ENCODE results near the gene LSM2. TPM values are rescaled to one million over a fixed set of nuclear protein-coding genes. Genes with fewer than 3 reads are reported as not detected.
A peak's percentile ranks its signal among the peaks of the same experiment; 100 is the strongest.

The LSM2 gene
- total and polyA plus RNA-seq, 9 of the 15 experiments (the other 6 are each of a cell fraction or from before 2014, with no cell fraction given), result 154 to 407 (median 223) TPM

GRCh38 chr6:31794866-31795615 lies 11.7 kb downstream of the LSM2 start (continued):
- TF ChIP-seq AFF4 (CRISPR knock-in tag; IDR thresholded peaks at IDR 0.05), result no peak; the same call in 1 of the 2 replicates
- peak in 1 of 2 experiments; percentile 37; a peak in 1 of 4 replicates for TF ChIP-seq MLX (CRISPR knock-in tag; conservative IDR thresholded peaks at IDR 0.05)
- TF ChIP-seq NFATC3 (IDR thresholded peaks at IDR 0.05), result no peak
- no peak for TF ChIP-seq ZNF75A (CRISPR knock-in tag; IDR thresholded peaks at IDR 0.05)
- peak; percentile 60; the same call in 1 of the 2 replicates for TF ChIP-seq NCOA1 (IDR thresholded peaks at IDR 0.05; ENCODE audit: low read depth)
- TF ChIP-seq BRD4 (IDR thresholded peaks at IDR 0.05), result peak; percentile 61; the same call in 1 of the 2 replicates
- no peak for TF ChIP-seq GTF2F1 (IDR thresholded peaks at IDR 0.05; ENCODE audit: low read depth, low read length)
- TF ChIP-seq ZNF77 (CRISPR knock-in tag; IDR thresholded peaks at IDR 0.05), result no peak
- TF ChIP-seq E2F4 (CRISPR knock-in tag; IDR thresholded peaks at IDR 0.05; ENCODE audit: low read depth), result no peak
- no peak for TF ChIP-seq SREBF1 (IDR thresholded peaks at IDR 0.05; ENCODE audit: borderline replicate concordance, low read depth, low read length)
- no peak for TF ChIP-seq CBX8 (IDR thresholded peaks at IDR 0.05; ENCODE audit: borderline replicate concordance, extremely low read depth, low read depth, low read length, poor library complexity, severe bottlenecking)
- TF ChIP-seq PHF21A (IDR thresholded peaks at IDR 0.05; ENCODE audit: borderline replicate concordance, low read depth), result peak; percentile 65; the same call in 1 of the 2 replicates
- no peak for TF ChIP-seq DACH1 (IDR thresholded peaks at IDR 0.05; ENCODE audit: partially characterized antibody)
- no peak for TF ChIP-seq RHOXF2B (CRISPR knock-in tag; conservative IDR thresholded peaks at IDR 0.05)
- TF ChIP-seq ZBTB43 (CRISPR knock-in tag; IDR thresholded peaks at IDR 0.05), result peak; percentile 80; the same call in 1 of the 2 replicates
- TF ChIP-seq NR4A1 (CRISPR knock-in tag; IDR thresholded peaks at IDR 0.05), result peak; percentile 26
- TF ChIP-seq NR4A1 (tag; IDR thresholded peaks at IDR 0.05), result no peak
- no peak for TF ChIP-seq EP400 (IDR thresholded peaks at IDR 0.05)
- no peak for TF ChIP-seq ZNF668 (CRISPR knock-in tag; IDR thresholded peaks at IDR 0.05)
- peak; percentile 17; the same call in 1 of the 2 replicates for TF ChIP-seq DPF2 (IDR thresholded peaks at IDR 0.05)
- no peak for TF ChIP-seq ILK (tag; IDR thresholded peaks at IDR 0.05; ENCODE audit: borderline replicate concordance, low read depth)
- TF ChIP-seq DMBX1 (CRISPR knock-in tag; IDR thresholded peaks at IDR 0.05; ENCODE audit: borderline replicate concordance), result no peak
- TF ChIP-seq RB1 (IDR thresholded peaks at IDR 0.05; ENCODE audit: low read depth), result no peak; the same call in 1 of the 2 replicates
